Natural killer cell (primary cell): ENCODE results near the gene ITSN2. TPM values are rescaled to one million over a fixed set of nuclear protein-coding genes. Genes with fewer than 3 reads are reported as not detected.

Experiments
- ATAC-seq, 3 donors: fragments of 150-1000 bp in 2 of 3; fragments of 200-7000 bp in 1 of 3; cut with Tn5 transposase; 1 replicate in 1 of 3; 2 replicates in 2 of 3; pipeline ENCODE4 v1.10.0; 2021; ENCODE audit warnings: mild to moderate bottlenecking in 2 of 3, moderate library complexity in 2 of 3
- DNase-seq, 2 donors: peaks; one replicate each; pipeline versions ENCODE4 v3.0.0 to v3.0.0-alpha.2; 2013 to 2021; ENCODE audit warnings: mixed read lengths in 1 of 2
- H3K27ac ChIP-seq: one replicate; pipeline ENCODE4 v1.5.1; 2013; ENCODE audit warnings: mild to moderate bottlenecking, low read length
- H3K27me3 ChIP-seq: one replicate; pipeline ENCODE4 v1.6.1; 2013; ENCODE audit warnings: low read length; ENCODE audit not compliant: control insufficient read depth, insufficient read depth
- H3K36me3 ChIP-seq: one replicate; pipeline ENCODE4 v1.6.1; 2013; ENCODE audit warnings: low read length; ENCODE audit not compliant: control insufficient read depth, insufficient read depth
- H3K4me1 ChIP-seq: one replicate; pipeline ENCODE4 v1.6.1; 2013; ENCODE audit warnings: low read length; ENCODE audit not compliant: control insufficient read depth, insufficient read depth
- H3K4me3 ChIP-seq: one replicate; pipeline ENCODE4 v1.5.1; 2013; ENCODE audit warnings: low read length
- H3K9me3 ChIP-seq: one replicate; pipeline ENCODE4 v1.6.1; 2013; ENCODE audit warnings: low read length; ENCODE audit not compliant: control insufficient read depth, insufficient read depth
- H3K27ac Mint-ChIP-seq, 2 donors: one replicate each; pipeline ENCODE4 v1.8.0; 2022; ENCODE audit warnings: mild to moderate bottlenecking in 2 of 2, mixed read lengths in 2 of 2, moderate library complexity in 1 of 2
- H3K27me3 Mint-ChIP-seq, 2 donors: one replicate each; pipeline ENCODE4 v1.8.0; 2022; ENCODE audit warnings: low read depth in 2 of 2, mixed read lengths in 2 of 2
- H3K36me3 Mint-ChIP-seq: one replicate; pipeline ENCODE4 v1.8.0; 2022; ENCODE audit warnings: mixed read lengths
- H3K4me1 Mint-ChIP-seq, 2 donors: one replicate each; pipeline ENCODE4 v1.8.0; 2022; ENCODE audit warnings: mixed read lengths in 2 of 2
- H3K4me3 Mint-ChIP-seq: one replicate; pipeline ENCODE4 v1.8.0; 2022; ENCODE audit warnings: mild to moderate bottlenecking, moderate library complexity, mixed read lengths
- H3K9me3 Mint-ChIP-seq, 2 donors: one replicate each; pipeline ENCODE4 v1.8.0; 2022; ENCODE audit warnings: mixed read lengths in 2 of 2
- CTCF ChIP-seq: fragments of 200-600 bp; IDR thresholded peaks from one replicate; pipeline ENCODE4 v1.8.0; 2022; ENCODE audit warnings: antibody characterized with exemption
- WGBS: methylation state at CpG from one replicate; pipeline ENCODE4 v1.1.7; 2013; ENCODE audit warnings: missing lambda C conversion rate; ENCODE audit not compliant: insufficient coverage; 5-methylcytosine and 5-hydroxymethylcytosine counted together
- intact Hi-C: fragments of 100-400 bp; cut with micrococcal nuclease; formaldehyde crosslinking; loops from one replicate; pipeline ENCODE4 v1.14.2; 2022
- total RNA-seq, 4 donors: library from RNA; stranded (reverse); fragments of 120-200 nt in 1 of 4; gene quantifications; one replicate each; pipeline versions ENCODE4 v1.2.3 to v1.2.4, GENCODE V29; 2013 to 2022

ITSN2 gene
- total RNA-seq, 3 donors from 2014 or later (not counting 1 experiment from before 2014, with no cell fraction given) = 101 to 118 (median 115) TPM

GRCh38 chr2:24245986-24246776 is 114.2 kb downstream of the ITSN2 start:
- H3K4me3 ChIP-seq = no peak overlapping the region
- DNase-seq (no peak), ATAC-seq (no peak)
- peaks cover 0 to 5% of the 10 kb centered on the region in 2 donors for H3K4me1 Mint-ChIP-seq
- no peaks in the 10 kb centered on the region for H3K27me3 ChIP-seq
- H3K36me3 Mint-ChIP-seq = peaks cover 25% of the 10 kb centered on the region
- no peak overlapping the region for H3K27ac ChIP-seq
- H3K9me3 ChIP-seq = no peaks in the 10 kb centered on the region
- no peaks in the 10 kb centered on the region for H3K9me3 Mint-ChIP-seq
- no peaks in the 10 kb centered on the region for H3K4me1 ChIP-seq
- intact Hi-C loops = no loop called here
- peaks cover 90% of the 10 kb centered on the region for H3K36me3 ChIP-seq
- H3K27me3 Mint-ChIP-seq = no peaks in the 10 kb centered on the region
- TF ChIP-seq CTCF = no peak
- H3K4me3 Mint-ChIP-seq = no peak overlapping the region
- H3K27ac Mint-ChIP-seq = no peak overlapping the region
- 100% methylated on average over 4 of the region's 4 CpGs for WGBS

- H3K4me3 Mint-ChIP-seq = no peak overlapping the region
- TF ChIP-seq CTCF = no peak
- intact Hi-C loops = no loop called here
- DNase-seq = no peak
- peaks cover 9% of the 10 kb centered on the region for H3K36me3 Mint-ChIP-seq
- H3K9me3 Mint-ChIP-seq = no peaks in the 10 kb centered on the region
- no peaks in the 10 kb centered on the region for H3K9me3 ChIP-seq
- peak overlapping the region in 1 of 2 donors; percentile 68 for H3K27ac Mint-ChIP-seq
- H3K27ac ChIP-seq = no peak overlapping the region
- H3K36me3 ChIP-seq = peaks cover 59% of the 10 kb centered on the region
- ATAC-seq = no peak
- peaks cover 0 to 10% of the 10 kb centered on the region in 2 donors for H3K4me1 Mint-ChIP-seq
- H3K27me3 Mint-ChIP-seq = no peaks in the 10 kb centered on the region
- no peaks in the 10 kb centered on the region for H3K27me3 ChIP-seq
- no peaks in the 10 kb centered on the region for H3K4me1 ChIP-seq
- no peak overlapping the region for H3K4me3 ChIP-seq
Measured at GRCh38 chr2:24241528-24241927, 118.8 kb downstream of the ITSN2 start.

GRCh38 chr2:24239553-24239952 is 120.8 kb downstream of the ITSN2 start:
- Mint-ChIP-seq H3K27ac (peak overlapping the region in 1 of 2 donors; percentile 36), H3K4me3 (no peak overlapping the region), H3K4me1 (peaks cover 0 to 10% of the 10 kb centered on the region in 2 donors), H3K36me3 (no peaks in the 10 kb centered on the region), H3K9me3 (no peaks in the 10 kb centered on the region), H3K27me3 (no peaks in the 10 kb centered on the region)
- Histone ChIP-seq H3K27ac (no peak overlapping the region), H3K4me3 (no peak overlapping the region), H3K4me1 (no peaks in the 10 kb centered on the region), H3K36me3 (peaks cover 40% of the 10 kb centered on the region), H3K9me3 (no peaks in the 10 kb centered on the region), H3K27me3 (no peaks in the 10 kb centered on the region)
- DNase-seq = no peak
- WGBS = no CpG with 5 or more reads among the region's 1 CpG
- no peak for TF ChIP-seq CTCF
- no peak for ATAC-seq
- intact Hi-C loops = no loop called here

- DNase-seq (no peak), ATAC-seq (no peak)
- intact Hi-C loops = no loop called here
- Mint-ChIP-seq H3K4me3 (no peak overlapping the region), H3K36me3 (no peaks in the 10 kb centered on the region), H3K27me3 (no peaks in the 10 kb centered on the region), H3K4me1 (peaks cover 0 to 9% of the 10 kb centered on the region in 2 donors), H3K27ac (peak overlapping the region in 1 of 2 donors; percentile 1), H3K9me3 (no peaks in the 10 kb centered on the region)
- no peaks in the 10 kb centered on the region for H3K9me3 ChIP-seq
- H3K4me1 ChIP-seq = no peaks in the 10 kb centered on the region
- no peak overlapping the region for H3K4me3 ChIP-seq
- H3K27ac ChIP-seq = no peak overlapping the region
- no peaks in the 10 kb centered on the region for H3K27me3 ChIP-seq
- H3K36me3 ChIP-seq = peaks cover 33% of the 10 kb centered on the region
- WGBS = 86% methylated on average over 1 of the region's 2 CpGs
- TF ChIP-seq CTCF = no peak
Measured at GRCh38 chr2:24238158-24238557, 122.2 kb downstream of the ITSN2 start.
